Upper lobe of left lung (tissue), 4 donors: ENCODE measurements around the gene ZFHX3.

Source experiments
- CTCF ChIP-seq, 6 experiments: fragments of 450-650 bp in 4 of 6; fragments of 200-600 bp in 2 of 6; sonication (generic) in 2 of 6; IDR thresholded peaks; one replicate each; pipeline ENCODE4 v1.5.1; 2016 to 2019; ENCODE audit warnings: antibody characterized with exemption in 6 of 6
- EP300 ChIP-seq, 4 donors: sonication (generic); formaldehyde crosslinking; IDR thresholded peaks; one replicate each; pipeline ENCODE4 v1.5.1; 2017; ENCODE audit warnings: antibody characterized with exemption in 4 of 4, control low read depth in 2 of 4
- POLR2A ChIP-seq, 4 donors: fragments of 450-650 bp; IDR thresholded peaks; one replicate each; pipeline ENCODE4 v1.5.1; 2016 to 2017; ENCODE audit warnings: antibody characterized with exemption in 4 of 4, mild to moderate bottlenecking in 2 of 4
- POLR2AphosphoS5 ChIP-seq, 2 donors: sonication (generic); formaldehyde crosslinking; IDR thresholded peaks; one replicate each; pipeline ENCODE4 v1.5.1; 2017; ENCODE audit warnings: antibody characterized with exemption in 2 of 2

GRCh38 chr16:72873853-72874252 lies 174.1 kb downstream of the ZFHX3 start:
- TF ChIP-seq CTCF (IDR thresholded peaks at IDR 0.05) (no peak), POLR2AphosphoS5 (IDR thresholded peaks at IDR 0.05) (no peak), POLR2A (IDR thresholded peaks at IDR 0.05) (no peak), EP300 (IDR thresholded peaks at IDR 0.05) (no peak)
